ENCODE measurements around the gene C17orf107.

DNA sequence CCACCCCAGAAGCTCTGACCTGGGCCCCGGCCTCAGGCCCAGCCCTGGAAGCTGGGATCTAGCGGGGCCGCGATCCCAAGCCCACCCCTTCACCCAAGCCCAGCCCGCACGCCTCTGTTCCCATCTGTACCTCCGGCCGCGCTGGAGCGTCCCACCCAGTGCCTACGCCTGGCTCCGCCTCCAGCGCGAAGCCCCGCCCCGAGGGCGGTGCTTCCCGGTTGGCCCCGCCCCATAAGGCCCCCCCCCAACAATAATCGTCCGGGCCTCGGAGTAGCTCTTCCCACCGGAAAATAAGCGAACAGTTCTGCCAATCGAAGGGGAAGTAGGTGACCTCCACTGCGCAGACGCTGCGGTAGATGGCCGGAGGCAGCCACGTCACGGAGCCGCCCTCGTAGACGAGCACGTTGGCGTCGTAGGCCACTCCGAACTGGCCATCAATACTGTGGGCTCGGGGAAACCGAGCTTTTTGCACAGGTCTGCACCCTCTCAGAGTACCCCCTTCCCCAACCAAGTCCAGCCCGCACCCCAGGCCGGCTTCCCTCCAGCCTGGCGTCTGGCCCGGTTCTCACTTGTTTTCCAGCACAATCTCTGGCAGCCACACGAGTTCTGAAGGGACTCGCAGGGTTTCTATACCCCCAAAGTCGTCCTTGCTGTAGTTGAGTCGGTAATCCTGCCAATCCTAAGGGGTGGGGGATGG lies 2.5 kb downstream of the C17orf107 start:
- TF ChIP-seq CTCF (IDR thresholded peaks at IDR 0.05; ENCODE audit: low read length) (no peak), EZH2 (IDR thresholded peaks at IDR 0.05; ENCODE audit: borderline replicate concordance, low read length) (no peak)
